ENCODE measurements around the gene SAMD10.

SAMD10 gene

DNA sequence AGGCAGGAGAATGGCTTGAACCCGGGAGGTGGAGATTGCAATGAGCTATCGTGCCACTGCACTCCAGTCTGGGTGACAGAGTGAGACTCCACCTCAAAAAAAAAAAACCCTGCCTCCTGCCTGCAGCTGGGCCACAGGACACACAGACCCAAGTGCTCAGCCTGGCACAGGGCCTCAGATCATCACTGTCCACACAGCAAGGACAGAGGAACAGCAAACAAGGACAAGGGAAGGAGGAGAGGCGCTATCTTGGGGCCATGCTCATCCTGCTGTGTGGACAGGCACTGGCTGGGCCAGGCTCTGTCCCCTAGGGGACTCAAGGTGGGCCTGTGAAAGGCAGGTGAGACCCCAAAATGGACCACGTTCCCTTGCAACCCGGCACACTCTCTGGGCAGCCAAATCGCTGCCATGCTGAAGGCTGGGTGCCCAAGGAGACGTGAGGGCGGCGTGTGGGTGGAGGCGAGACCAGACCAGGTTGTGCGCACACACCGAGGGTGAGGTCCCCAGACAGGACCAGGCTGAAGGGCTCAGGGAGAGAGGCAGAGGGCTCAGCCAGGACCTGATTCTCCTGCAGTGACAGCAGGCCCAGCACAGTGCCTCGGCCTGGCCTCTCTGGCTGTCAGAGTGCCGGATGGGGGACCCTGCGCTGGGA, 32.3 kb downstream of the SAMD10 start:
- Histone ChIP-seq H3K4me1 (ENCODE audit: control insufficient read depth, insufficient read depth, low read length) (peaks cover 10% of the 10 kb centered on the region), H3K9me3 (ENCODE audit: control insufficient read depth, insufficient read depth, low read length) (no peaks in the 10 kb centered on the region), H3K27me3 (ENCODE audit: control insufficient read depth, insufficient read depth, low read length) (no peaks in the 10 kb centered on the region), H3K4me3 (ENCODE audit: low read depth, low read length) (no peak overlapping the region), H3K36me3 (ENCODE audit: control insufficient read depth, insufficient read depth, low read length) (peaks cover 32% of the 10 kb centered on the region), H3K9ac (ENCODE audit: low read depth, low read length) (no peak overlapping the region)

DNA sequence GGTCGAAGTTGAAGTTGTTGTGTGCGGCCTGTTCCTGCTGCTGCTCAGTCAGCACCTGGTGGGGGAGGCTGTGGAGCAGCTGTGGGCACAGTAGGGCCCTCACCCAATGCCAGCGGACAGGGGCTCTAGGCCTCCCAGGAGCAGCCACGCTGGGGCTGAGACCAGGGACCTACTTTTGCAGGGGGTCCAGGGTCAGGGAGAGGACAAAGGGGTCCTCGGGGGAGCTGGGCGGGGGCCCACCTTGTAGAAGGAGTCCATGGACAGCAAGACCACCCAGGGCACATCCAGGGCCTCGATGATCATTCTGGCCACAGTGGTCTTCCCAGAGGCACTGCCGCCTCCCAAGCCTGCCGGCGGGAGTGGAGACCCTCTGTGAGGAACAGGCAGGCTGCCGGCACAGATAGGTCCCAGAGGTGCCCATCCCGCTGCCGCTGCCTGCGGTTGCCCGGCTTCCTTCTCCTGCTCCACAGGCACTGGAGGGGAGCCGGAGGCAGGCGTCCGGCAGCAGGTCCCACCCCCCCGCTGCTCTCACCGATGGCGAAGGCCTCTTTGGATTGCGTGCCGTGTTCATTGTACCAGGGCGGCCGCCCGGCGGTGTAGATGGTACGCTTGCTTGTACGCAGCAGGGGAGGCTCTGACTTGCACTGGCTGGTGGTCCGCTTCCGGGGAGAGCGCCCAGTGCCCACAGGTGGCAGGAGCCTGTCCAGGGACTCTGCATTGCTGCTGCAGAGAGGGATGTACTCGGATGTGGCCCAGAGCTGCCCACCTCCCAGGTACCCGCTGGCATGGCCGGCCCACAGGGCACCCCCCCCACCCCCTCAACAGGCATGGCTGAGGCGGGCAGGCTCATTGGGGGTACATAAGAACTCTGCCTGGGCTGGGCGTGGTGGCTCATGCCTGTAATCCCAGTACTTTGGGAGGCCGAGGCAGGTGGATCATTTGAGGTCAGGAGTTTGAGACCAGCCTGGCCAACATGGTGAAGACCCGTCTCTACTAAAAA, 33.2 kb downstream of the SAMD10 start:
- no peaks in the 10 kb centered on the region for H3K9me3 ChIP-seq (ENCODE audit: control insufficient read depth, insufficient read depth, low read length)
- H3K4me1 ChIP-seq (ENCODE audit: control insufficient read depth, insufficient read depth, low read length), result peaks cover 10% of the 10 kb centered on the region
- no peaks in the 10 kb centered on the region for H3K27me3 ChIP-seq (ENCODE audit: control insufficient read depth, insufficient read depth, low read length)
- no peak overlapping the region for H3K4me3 ChIP-seq (ENCODE audit: low read depth, low read length)
- H3K36me3 ChIP-seq (ENCODE audit: control insufficient read depth, insufficient read depth, low read length), result peaks cover 32% of the 10 kb centered on the region
- H3K9ac ChIP-seq (ENCODE audit: low read depth, low read length), result no peak overlapping the region

- Histone ChIP-seq H3K36me3 (ENCODE audit: control insufficient read depth, insufficient read depth, low read length) (peaks cover 32% of the 10 kb centered on the region), H3K4me1 (ENCODE audit: control insufficient read depth, insufficient read depth, low read length) (peaks cover 10% of the 10 kb centered on the region), H3K9ac (ENCODE audit: low read depth, low read length) (no peak overlapping the region)
These were observed 34.3 kb downstream of the SAMD10 start for GRCh38 chr20:63945031-63945658.

GRCh38 chr20:63944078-63944941, 35.1 kb downstream of the SAMD10 start:
- H3K9ac ChIP-seq (ENCODE audit: low read depth, low read length), result no peak overlapping the region
- H3K36me3 ChIP-seq (ENCODE audit: control insufficient read depth, insufficient read depth, low read length), result peaks cover 32% of the 10 kb centered on the region
- peaks cover 5% of the 10 kb centered on the region for H3K4me1 ChIP-seq (ENCODE audit: control insufficient read depth, insufficient read depth, low read length)

More at GRCh38 chr20:63945031-63945658, 34.3 kb downstream of the SAMD10 start:
- Histone ChIP-seq H3K4me3 (ENCODE audit: low read depth, low read length) (no peak overlapping the region), H3K27me3 (ENCODE audit: control insufficient read depth, insufficient read depth, low read length) (no peaks in the 10 kb centered on the region), H3K9me3 (ENCODE audit: control insufficient read depth, insufficient read depth, low read length) (no peaks in the 10 kb centered on the region)

GRCh38 chr20:63943808-63944077, 35.7 kb downstream of the SAMD10 start:
- no peaks in the 10 kb centered on the region for H3K9me3 ChIP-seq (ENCODE audit: control insufficient read depth, insufficient read depth, low read length)
- H3K4me3 ChIP-seq (ENCODE audit: low read depth, low read length), result no peak overlapping the region
- H3K27me3 ChIP-seq (ENCODE audit: control insufficient read depth, insufficient read depth, low read length), result no peaks in the 10 kb centered on the region
- H3K9ac ChIP-seq (ENCODE audit: low read depth, low read length), result no peak overlapping the region
- peaks cover 32% of the 10 kb centered on the region for H3K36me3 ChIP-seq (ENCODE audit: control insufficient read depth, insufficient read depth, low read length)
- H3K4me1 ChIP-seq (ENCODE audit: control insufficient read depth, insufficient read depth, low read length), result peaks cover 2% of the 10 kb centered on the region

More at GRCh38 chr20:63944078-63944941, 35.1 kb downstream of the SAMD10 start:
- H3K9me3 ChIP-seq (ENCODE audit: control insufficient read depth, insufficient read depth, low read length), result no peaks in the 10 kb centered on the region
- no peaks in the 10 kb centered on the region for H3K27me3 ChIP-seq (ENCODE audit: control insufficient read depth, insufficient read depth, low read length)
- no peak overlapping the region for H3K4me3 ChIP-seq (ENCODE audit: low read depth, low read length)

DNA sequence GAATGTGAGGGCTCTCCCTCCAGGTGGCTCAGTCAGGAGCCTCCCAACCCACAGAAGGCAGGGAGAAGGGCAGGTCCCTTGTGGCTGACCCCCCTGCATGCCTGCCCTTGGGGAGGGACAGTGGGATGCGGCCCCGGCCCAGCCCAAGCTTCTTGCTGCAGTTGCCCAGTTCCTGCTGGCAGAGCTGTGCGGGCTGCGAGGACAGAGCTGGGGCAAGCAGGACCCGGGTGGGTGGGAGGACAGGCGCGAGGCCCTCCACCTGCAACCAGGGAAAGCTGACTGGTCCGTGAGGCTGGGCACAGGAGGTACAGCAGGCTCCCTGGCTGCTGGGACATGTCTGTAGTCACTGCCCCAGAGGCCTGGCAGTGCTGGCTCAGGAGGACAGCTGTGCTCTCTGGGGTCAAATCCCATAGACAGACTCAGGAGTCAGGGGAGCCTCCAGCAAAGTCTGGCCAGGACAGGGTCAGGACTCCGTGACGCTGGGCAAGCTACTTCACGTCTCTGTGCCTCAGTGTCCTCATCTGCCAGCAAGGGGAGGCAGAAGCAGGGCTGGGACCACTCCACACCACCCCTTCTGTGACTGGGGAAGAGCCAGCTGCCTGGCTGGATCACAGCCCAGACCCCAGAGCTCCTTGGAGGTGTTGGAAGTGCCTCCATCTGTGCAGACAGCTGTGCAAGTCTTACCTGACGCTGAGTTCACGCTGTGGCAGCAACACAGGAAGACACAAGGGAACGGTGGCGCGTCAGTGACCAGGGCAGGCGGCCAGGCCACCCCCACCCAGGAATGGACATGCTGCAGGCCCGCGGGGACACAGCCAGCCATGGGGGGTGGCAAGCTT, 36.3 kb downstream of the SAMD10 start:
- no peak overlapping the region for H3K9ac ChIP-seq (ENCODE audit: low read depth, low read length)
- no peaks in the 10 kb centered on the region for H3K9me3 ChIP-seq (ENCODE audit: control insufficient read depth, insufficient read depth, low read length)
- peaks cover 32% of the 10 kb centered on the region for H3K36me3 ChIP-seq (ENCODE audit: control insufficient read depth, insufficient read depth, low read length)
- no peak overlapping the region for H3K4me3 ChIP-seq (ENCODE audit: low read depth, low read length)
- no peaks in the 10 kb centered on the region for H3K4me1 ChIP-seq (ENCODE audit: control insufficient read depth, insufficient read depth, low read length)
- H3K27me3 ChIP-seq (ENCODE audit: control insufficient read depth, insufficient read depth, low read length), result no peaks in the 10 kb centered on the region

- Histone ChIP-seq H3K4me3 (ENCODE audit: low read depth, low read length) (peak overlapping the region; percentile 14), H3K4me1 (ENCODE audit: control insufficient read depth, insufficient read depth, low read length) (no peaks in the 10 kb centered on the region), H3K9ac (ENCODE audit: low read depth, low read length) (peak overlapping the region; percentile 1), H3K27me3 (ENCODE audit: control insufficient read depth, insufficient read depth, low read length) (no peaks in the 10 kb centered on the region), H3K36me3 (ENCODE audit: control insufficient read depth, insufficient read depth, low read length) (peaks cover 32% of the 10 kb centered on the region), H3K9me3 (ENCODE audit: control insufficient read depth, insufficient read depth, low read length) (no peaks in the 10 kb centered on the region)
These were observed 37.0 kb downstream of the SAMD10 start for GRCh38 chr20:63942250-63942951.

- Histone ChIP-seq H3K27me3 (ENCODE audit: control insufficient read depth, insufficient read depth, low read length) (no peaks in the 10 kb centered on the region), H3K9me3 (ENCODE audit: control insufficient read depth, insufficient read depth, low read length) (no peaks in the 10 kb centered on the region), H3K9ac (ENCODE audit: low read depth, low read length) (no peak overlapping the region), H3K36me3 (ENCODE audit: control insufficient read depth, insufficient read depth, low read length) (peaks cover 32% of the 10 kb centered on the region), H3K4me3 (ENCODE audit: low read depth, low read length) (peak overlapping the region; percentile 75), H3K4me1 (ENCODE audit: control insufficient read depth, insufficient read depth, low read length) (no peaks in the 10 kb centered on the region)
These were observed 38.0 kb downstream of the SAMD10 start for GRCh38 chr20:63941282-63942081.

- Histone ChIP-seq H3K36me3 (ENCODE audit: control insufficient read depth, insufficient read depth, low read length) (peaks cover 34% of the 10 kb centered on the region), H3K9ac (ENCODE audit: low read depth, low read length) (peak overlapping the region; percentile 60), H3K27me3 (ENCODE audit: control insufficient read depth, insufficient read depth, low read length) (no peaks in the 10 kb centered on the region), H3K9me3 (ENCODE audit: control insufficient read depth, insufficient read depth, low read length) (no peaks in the 10 kb centered on the region), H3K4me3 (ENCODE audit: low read depth, low read length) (peak overlapping the region; percentile 75), H3K4me1 (ENCODE audit: control insufficient read depth, insufficient read depth, low read length) (no peaks in the 10 kb centered on the region)
These were observed 38.8 kb downstream of the SAMD10 start for GRCh38 chr20:63940472-63941266.
